ENCODE measurements around the gene RGS14.

The RGS14 gene, protein sequence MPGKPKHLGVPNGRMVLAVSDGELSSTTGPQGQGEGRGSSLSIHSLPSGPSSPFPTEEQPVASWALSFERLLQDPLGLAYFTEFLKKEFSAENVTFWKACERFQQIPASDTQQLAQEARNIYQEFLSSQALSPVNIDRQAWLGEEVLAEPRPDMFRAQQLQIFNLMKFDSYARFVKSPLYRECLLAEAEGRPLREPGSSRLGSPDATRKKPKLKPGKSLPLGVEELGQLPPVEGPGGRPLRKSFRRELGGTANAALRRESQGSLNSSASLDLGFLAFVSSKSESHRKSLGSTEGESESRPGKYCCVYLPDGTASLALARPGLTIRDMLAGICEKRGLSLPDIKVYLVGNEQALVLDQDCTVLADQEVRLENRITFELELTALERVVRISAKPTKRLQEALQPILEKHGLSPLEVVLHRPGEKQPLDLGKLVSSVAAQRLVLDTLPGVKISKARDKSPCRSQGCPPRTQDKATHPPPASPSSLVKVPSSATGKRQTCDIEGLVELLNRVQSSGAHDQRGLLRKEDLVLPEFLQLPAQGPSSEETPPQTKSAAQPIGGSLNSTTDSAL

DNA sequence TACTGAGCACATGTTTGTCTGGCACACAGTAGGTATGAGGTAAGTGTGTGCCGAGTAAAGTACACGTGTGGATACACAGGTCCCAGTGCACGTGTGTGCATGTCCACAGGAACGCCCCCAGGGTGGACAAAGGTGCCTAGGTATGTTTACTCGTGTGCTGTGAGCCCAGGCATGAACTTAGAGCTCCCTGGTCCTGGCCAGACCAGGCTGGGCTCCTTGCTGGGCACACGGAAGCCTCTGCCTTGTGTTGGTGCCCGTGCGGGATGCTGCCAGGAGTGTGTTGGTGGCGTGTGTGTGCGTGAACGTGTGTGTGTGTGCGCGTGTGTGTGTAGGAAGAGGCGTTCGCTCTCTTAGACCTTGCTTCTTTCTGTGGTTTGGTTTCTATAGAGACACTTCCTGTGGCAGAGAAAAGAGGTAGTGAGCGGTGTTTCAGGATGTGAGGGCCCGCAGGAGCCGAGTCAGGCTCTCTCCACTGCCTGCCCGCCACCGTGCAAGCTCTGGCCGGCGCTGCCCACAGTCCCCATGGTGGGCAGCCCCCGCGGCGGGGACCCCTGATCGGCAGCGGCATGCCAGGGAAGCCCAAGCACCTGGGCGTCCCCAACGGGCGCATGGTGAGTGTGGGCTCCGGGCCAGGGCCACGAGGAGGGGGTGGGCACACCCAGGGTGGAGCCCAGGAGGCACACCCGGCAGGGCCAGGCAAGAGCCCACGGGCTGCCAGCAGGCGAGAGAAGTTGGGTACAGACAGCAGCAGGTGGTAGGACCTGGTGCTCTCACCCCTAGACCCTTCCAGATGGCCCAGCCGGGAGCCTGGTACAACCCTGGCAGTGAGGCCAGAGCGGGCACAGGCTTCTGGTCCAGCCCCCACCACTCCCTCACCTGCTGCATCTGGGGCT is at the start of gene RGS14:
Gene RGS14, plus strand, starts transcription at position 466 of the 893 bp plus-strand sequence. Its CDS starts 101 bp downstream, at position 567.
- DNase-seq (ENCODE audit: low read depth): peak; percentile 44

DNA sequence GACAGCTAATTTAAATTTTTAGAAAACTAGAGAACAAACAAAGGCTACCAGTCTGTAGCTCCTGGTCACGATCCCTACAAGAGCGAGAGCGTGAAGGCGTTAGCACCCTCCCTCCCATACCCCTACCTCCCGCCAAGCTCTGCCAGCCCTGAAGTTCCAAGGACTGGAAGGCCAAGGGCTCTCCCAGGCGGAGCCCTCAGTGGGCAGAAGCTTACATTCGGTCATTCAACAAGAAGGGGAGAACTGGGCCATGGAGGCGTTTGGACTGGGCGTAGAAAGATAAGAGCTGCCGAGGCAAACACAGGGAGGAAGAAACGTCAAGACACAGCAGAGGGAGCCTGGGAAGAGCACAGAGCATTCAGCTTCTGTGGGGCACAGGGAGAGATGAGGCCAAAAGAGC is 49.0 kb upstream of the RGS14 start:
- DNase-seq (ENCODE audit: low read depth): no peak

DNA sequence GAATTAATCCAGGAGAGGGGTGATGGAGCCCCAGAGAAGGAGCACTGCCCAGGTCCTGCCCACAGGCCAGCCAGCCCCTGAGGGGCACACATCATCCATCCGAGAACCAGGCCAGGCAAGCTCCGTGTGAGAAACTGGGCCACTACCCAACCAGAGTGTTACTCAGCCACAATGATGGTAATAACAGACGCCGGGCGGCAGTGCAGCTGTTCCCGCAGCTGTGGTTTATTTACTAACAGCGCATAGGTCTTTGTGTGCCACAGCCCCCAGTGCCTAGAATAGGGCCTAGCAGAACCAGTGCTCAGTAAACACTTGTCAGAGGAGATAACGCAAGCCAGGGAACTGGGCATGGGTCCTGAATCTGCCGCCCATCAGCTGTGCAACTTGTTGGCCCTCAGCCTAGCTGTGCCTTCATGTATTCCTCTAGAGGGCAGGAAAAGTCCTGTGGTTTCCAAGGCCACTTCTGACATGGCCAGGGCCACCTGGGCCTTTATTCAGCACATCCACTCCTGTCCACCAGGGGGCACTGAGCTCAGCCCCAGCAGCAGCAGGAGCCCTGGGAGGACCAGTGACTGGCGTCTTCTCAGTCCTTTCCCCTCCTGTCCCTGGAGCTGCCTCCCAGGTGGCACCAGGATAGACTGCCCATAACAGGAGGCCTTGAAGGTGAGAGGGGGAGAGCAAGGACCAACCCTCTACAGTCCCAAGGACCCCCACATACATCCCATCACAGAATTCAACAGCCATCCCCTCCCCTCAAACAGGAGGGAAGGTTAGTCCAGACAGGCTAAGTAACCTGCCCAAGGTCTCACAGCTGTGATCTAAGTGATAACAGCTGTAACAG is 48.2 kb upstream of the RGS14 start:
- peak; percentile 55 for DNase-seq (ENCODE audit: low read depth)

DNA sequence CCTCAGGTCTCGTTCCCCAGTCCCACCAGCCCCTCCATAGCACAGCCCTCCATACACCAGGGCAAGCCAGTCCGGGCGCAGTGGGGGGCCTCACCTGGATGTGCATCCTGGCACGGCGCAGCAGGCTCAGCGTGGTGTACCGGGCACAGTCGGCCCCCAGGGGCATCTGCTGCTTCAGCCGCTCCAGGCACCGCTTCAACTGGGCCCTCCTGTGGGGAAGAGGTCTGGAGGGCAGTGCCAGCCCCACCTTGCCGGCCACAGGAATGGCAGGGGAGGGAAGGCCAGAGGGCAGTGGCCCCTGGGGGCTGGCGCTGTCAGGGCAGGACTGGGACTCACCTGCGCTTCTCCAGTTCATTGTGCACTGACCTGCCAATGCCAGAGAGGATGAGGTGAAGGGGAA is 47.4 kb upstream of the RGS14 start:
- no peak for DNase-seq (ENCODE audit: low read depth)

DNA sequence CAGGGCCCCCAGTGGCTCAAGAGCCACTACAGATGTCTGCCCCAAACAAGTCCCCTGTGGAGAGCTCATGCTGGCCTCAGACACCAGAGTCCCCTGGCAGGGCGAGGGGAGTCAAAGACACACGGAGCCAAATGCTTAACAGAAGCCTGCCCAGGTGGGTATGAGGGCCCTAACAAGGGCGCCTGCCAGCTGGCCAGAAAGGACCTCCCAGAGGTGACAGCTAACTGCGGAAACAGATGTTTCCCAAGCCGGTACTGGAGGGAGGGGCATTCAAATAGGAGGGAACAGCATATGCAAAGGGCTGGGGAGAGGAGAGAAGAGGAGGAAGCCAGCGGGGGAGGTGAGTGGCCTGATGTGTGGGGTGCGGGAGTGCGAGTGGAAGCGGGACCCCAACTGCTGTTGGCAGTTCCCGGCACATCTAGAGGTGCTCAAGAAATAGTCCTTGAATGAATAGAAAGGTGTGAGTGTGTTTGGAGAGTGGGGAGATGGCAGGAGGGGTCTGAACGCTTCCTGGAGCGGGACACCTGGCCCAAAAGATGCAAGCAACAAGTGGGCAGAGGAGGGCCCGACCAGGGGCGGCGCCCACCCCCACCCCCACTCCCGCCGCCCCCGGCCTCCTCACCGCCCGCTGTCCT is 46.9 kb upstream of the RGS14 start:
- no peak for DNase-seq (ENCODE audit: low read depth)

DNA sequence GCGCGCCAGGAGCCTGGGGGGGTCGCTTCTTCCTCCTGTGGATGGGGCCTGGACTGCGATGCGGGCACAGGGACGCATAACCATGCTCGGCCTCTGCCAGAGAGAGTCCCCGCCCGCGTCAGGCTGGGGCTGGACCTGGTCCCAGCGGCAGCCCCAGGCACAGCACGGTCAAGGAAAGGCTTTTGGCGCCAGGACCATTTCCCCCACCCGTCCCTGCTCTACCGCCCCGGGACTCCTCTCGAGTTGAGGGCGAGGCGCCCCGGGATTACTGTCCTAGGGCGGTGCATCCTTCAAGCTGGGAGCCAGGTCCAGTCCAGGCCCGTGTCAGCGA is 46.4 kb upstream of the RGS14 start:
- DNase-seq (ENCODE audit: low read depth): no peak

DNA sequence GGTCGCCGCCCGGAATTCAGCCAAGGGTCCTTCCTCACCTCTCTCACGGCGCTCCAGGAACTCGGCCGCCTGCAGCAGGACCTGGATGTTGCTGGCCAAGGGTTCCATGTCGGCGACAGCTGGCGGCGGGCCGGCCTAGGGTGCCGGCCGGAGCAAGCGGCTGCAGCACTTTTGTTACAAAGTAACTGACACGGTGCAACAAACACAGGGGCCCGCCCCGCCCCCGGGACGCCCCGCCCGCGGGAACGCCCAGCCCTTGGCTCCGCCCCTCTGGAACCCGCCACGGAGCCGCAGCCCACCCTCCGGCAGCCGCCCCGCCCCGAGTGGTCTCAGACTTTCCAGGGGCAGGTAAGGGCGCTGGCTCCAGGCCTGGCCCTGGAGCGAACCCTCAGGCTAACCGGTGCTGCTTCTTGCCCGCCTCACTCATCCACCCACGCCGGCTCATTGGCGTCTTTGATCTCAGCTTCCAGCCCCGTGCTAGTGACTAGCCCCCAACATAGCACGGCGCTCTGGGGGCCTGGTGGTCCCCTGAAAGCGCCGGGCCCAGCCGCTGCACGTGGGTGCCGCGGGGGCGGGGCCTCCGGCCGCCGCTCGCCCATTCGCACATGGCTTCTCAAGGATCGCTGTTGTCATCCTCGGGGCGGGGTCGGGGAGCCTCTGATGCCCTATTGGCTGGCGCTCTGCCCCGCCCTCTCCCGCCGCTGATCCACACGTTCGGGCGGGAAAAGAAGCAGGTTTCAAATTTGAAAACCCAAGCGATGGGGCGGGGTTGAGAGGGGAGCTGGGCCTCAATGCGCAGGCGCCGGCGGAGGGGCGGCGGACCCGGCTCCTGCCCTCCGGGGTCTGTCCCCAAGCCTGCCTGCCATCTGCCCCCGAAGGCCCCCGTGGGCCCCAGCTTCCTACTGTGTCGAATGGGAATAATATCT is 45.7 kb upstream of the RGS14 start, which contains the start of gene MXD3:
Gene MXD3, minus strand, starts transcription at position 176 of the 926 bp plus-strand sequence. Its CDS starts 68 bp downstream, at position 108.
- peak; percentile 92 for DNase-seq (ENCODE audit: low read depth)

DNA sequence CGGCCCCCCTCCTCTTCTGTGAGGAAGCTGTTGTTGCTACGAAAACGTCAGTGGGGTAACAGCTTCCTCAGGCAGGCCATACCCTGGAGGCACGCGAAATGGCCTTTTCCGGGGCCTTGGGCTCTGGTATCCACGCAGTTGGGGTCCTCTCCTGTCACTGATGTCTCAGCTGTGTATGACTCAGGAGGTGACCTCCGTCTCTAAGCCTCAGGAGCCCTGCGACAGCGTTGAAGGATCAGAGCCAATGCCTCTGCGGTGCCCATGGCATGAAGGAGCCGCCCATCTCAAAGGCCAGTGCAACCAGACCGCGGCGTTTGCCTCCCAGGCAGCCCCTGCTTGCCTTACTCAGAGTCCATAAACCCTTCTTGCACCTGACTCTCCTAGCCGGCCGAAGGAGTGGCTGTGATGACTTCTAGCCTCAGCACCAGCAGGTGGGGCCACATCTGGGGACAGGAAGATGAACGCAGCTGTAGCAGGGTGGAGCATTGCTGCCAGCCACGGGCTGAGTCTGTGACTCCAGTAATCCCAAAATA is 45.0 kb upstream of the RGS14 start:
- no peak for DNase-seq (ENCODE audit: low read depth)

DNA sequence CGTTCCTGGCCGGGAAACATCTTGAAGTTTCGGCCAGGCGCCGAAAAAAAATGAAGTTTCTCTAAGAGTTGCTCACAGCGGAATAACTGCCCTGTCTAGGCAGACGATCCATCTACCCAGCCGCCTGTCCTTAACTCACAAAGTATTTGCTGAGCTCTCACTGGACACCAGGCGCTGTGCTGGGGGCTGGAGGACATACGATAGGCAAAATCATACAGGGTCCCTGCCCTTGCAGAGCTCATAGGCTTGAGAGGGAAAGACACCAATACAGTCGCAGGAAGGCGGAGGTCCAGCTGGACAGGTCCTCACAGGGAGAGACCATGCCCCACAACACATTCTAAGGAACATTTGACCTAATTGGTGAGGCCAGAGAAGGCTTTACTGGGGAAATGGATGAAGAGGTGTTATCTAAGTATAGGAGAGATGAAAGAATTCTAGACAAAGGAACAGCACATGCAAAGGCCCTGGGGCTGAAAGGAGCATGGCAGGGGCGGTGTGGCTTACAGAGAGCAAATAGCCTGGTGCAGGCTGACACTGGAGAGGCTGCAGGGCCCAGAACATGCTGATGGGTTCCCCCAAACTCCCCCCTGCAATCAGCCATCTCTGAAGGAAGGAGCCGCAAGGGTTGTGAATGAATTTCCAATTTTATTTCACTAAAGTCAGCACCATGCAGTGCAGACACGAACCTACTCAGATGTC is 44.0 kb upstream of the RGS14 start:
- no peak for DNase-seq (ENCODE audit: low read depth)

DNA sequence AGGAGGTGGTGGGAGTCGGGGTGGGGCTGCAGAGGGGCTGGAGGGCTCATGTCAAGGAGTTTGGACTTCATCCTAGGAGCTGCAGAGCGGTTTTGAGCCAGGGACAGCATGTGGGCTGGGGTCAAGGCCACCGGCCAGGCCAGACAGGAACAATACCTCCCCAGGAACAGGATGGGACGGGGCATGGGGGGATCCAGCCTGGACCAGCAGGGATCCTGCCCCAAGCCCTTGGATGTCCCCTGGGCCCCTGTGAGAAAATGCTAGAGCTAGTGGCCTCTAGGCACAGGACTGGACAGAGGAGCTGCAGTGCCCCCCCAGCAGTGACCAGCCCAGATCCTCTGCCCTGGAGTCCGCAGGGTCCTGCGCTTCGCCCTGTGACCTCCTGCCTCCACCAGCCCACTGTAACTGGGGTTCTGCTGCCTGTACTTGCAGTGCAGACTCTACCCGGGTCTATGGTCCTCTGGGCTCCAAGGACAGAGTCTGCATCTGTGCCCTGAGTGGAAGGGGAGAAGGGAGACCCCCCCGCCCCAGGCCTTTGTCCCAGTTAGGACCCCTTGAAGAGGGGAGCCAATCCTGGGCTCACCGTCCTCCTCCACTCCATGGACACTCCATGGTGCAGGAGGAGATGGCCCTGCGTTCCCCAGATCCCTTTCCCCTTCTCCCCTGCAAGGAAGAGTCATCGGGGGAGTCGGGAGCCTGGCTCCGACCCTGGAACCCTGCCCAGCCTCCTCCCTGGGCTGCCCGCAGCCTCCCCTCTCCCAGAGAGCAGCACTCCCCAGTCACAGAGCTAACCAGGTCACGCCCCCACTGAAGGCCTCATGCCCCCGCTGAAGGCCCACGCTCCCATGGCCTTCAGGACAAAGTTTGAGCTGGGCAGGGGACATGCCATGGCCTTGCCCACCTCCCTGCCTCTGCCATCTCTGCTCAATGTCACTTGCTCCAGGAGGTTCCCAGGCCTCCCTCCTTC is 43.1 kb upstream of the RGS14 start:
- no peak for DNase-seq (ENCODE audit: low read depth)

DNA sequence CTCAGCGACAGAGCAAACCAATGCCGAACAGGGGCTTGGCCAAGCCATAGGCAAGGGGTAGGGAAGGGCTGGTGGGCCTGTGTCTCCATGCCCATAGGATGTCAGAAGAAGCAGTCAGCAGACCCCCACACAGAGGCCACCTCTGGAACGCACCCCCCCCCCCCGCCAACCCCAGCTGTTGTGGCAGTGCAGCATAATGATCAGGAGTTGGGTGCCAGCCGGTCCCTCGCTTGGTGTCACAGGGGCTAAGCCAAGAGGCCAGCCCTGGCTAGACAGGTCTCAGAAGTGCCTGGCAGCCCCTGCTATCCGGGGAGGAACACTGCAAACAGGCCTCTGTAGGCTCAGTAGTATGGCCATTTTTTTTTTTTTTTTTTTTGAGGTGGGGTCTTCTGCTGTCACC is 42.3 kb upstream of the RGS14 start:
- DNase-seq (ENCODE audit: low read depth): no peak

DNA sequence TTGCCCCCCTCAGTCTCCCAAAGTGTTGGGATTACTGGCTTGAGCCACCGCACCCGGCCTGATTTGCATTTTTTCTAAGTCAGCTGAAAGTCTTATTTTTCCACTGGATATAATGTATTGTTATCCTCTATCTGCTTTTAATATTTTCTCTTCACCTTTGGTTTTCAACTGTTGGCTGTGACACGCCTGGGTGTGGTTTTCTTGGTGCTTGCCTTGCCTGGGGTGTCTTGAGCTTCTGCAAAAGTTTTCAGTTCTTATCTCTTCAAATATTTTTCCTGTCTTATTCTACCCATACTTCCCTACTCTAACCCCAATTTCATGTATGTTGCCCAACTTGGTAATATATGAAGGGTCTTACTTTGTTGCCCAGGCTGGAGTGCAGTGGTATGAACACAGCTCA is 41.7 kb upstream of the RGS14 start:
- no peak for DNase-seq (ENCODE audit: low read depth)

DNA sequence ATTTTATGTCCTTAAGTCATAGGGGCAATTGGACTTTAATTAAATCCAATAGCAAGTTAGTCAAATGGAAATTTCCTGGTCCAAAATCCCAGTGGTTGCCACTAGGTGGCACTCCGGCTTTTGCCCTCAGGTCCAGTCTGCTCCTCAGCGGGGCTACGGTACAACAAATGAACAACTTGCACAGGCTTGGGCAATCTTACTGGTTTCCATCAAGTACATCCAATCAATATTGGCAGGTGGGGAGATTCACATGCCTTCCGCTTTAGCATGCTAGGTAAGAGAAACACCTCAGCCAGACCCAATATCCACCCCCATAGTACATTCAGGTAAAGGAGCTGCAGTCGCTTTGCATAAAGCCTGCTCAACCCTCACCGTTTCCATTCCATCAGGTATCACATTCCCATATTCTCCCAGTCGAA is 39.8 kb upstream of the RGS14 start:
- peak; percentile 67 for DNase-seq (ENCODE audit: low read depth)

DNA sequence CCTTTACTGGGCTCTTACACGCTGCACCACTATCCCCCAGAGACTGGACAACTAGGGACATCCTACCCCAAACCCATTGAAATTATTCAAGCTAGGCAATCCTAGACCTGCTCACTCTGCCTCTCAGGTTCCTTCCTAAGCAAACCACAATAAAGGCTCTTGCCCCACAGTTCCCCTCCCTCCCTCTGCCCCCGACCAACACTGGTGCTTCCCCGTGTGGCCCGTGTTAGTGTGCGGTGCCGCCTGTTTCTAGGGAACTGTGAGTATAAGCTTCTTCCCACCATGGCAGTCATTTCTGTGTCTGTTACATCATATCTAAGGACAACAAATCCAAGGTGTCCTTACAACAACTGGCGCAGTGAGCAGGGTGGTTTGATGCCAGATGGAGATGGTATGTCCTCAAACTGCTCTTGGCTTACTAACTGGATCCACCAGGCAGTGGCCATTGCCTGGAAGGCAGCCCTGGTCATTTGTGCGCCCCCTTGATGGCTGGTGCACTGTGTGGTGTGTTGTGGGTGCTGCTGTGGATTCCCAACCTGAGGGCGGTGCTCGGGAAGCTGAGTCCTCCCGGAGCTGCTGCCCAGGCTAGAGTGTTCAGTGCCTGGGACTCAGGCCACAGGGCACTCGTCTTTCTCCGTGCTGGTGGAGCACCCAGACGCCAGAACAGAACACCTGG is 37.7 kb upstream of the RGS14 start:
- DNase-seq (ENCODE audit: low read depth): no peak

DNA sequence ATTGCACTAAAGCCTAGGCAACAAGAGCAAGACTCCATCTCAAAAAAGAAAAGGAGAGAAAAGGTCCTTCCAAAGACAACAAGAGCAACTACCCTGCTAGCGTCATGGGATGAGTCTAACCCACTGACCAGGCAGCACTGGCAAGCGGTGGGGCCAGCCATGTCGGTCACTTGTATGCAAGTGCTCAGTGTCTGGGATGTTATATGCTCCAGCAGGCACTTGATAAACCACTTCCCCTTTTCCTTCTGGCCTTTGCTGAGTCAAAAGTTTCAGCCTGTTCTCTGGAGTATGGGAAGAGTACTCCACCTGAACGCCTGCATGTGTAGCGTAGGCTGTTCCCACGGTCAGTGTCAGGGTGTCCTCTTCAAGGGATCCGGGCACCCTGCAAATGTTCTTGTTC is 36.8 kb upstream of the RGS14 start:
- no peak for DNase-seq (ENCODE audit: low read depth)

DNA sequence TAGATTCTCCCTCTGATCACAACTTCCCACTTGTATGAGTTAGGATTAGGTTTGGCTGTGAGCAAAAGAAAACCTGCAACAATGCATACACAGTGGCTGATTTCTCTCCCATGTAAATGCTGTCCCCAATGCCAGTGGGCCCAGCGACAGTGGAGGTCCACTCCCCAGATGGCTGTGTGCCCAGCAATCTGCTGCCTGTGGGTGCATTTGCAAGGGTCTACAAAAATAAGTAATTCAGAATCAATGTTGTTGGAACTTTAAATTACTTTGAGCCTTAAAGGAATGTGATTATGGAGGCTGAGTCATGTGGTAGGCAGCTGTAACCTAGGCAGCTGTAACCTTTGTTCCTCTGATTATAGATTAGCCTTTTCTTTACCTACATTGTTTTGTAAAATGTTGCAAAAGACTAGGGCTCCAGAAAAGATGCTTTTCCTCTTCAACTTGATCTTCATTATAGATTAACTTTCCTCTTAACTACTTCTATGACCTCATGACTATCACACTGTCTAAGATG is 31.8 kb upstream of the RGS14 start:
- no peak for DNase-seq (ENCODE audit: low read depth)

Measured in stimulated activated CD4-positive, alpha-beta T cell treated with anti-CD3 and anti-CD28 coated beads, Interleukin-2, amount 100 ng/mL, for 4 hours (primary cell).